ENCODE data around the gene LPP.

DNA sequence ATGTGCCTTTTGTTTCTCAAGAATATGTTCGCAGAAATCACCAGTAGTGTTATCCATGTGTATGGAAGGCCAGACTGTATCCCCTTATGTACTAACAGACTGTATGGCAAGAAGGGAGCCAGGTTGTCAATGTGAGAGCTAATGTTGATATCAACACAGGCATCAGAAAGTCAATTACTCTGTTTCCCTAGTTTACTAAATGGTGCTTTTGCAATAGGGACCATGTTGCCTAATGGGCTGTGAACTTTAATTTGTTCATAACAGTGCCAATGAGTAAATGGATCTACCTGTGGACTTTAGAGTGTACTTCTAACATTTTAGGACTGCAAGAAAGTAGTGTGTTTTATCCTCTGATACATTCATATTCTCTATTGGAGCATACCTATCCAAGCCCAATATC is 586.1 kb downstream of the LPP start:
- TF ChIP-seq CTCF (IDR thresholded peaks at IDR 0.05) (no peak), POLR2A (IDR thresholded peaks at IDR 0.05) (no peak)

All from right lobe of liver (tissue), 4 donors.